Body of pancreas (tissue), 4 donors: ENCODE measurements around the gene INIP. TPM values are rescaled to one million over a fixed set of nuclear protein-coding genes. Genes with fewer than 3 reads are reported as not detected.

Experiments used
- ATAC-seq: fragments of 150-250 bp; one replicate; pipeline ENCODE4 v1.9.1; 2016
- DNase-seq, 4 donors: peaks; one replicate each; pipeline ENCODE4 v3.0.0-alpha.2; 2019
- H3K27ac ChIP-seq, 4 donors: fragments of 200-600 bp; sonication (generic); 1 replicate in 3 of 4; 2 replicates in 1 of 4; pipeline versions ENCODE4 v1.5.1 to v1.6.1; 2016 to 2019; ENCODE audit warnings: mild to moderate bottlenecking in 1 of 4, mixed read lengths in 1 of 4, moderate library complexity in 1 of 4
- H3K27me3 ChIP-seq, 2 donors: fragments of 200-600 bp; sonication (generic); one replicate each; pipeline ENCODE4 v1.6.0; 2016; ENCODE audit warnings: mild to moderate bottlenecking in 1 of 2
- H3K36me3 ChIP-seq, 2 donors: fragments of 200-600 bp; sonication (generic); replicated peaks in 1 of 2; 2 replicates each; pipeline ENCODE4 v1.5.1; 2016; ENCODE audit warnings: low read depth in 2 of 2; ENCODE audit not compliant: insufficient read depth in 1 of 2
- H3K4me1 ChIP-seq: fragments of 200-600 bp; sonication (generic); one replicate; pipeline ENCODE4 v1.6.0; 2016
- H3K4me3 ChIP-seq, 2 donors: fragments of 200-600 bp; sonication (generic); 1 replicate in 1 of 2; 2 replicates in 1 of 2; pipeline ENCODE4 v1.5.1; 2016 to 2019
- H3K9me3 ChIP-seq, 3 donors: fragments of 200-600 bp; sonication (generic); 1 replicate in 2 of 3; 2 replicates in 1 of 3; pipeline ENCODE4 v1.5.1; 2016
- CTCF ChIP-seq, 7 experiments: fragments of 450-650 bp in 4 of 7; fragments of 200-600 bp in 3 of 7; sonication (generic) in 3 of 7; IDR thresholded peaks; one replicate each; pipeline ENCODE4 v1.5.1; 2016 to 2019; ENCODE audit warnings: antibody characterized with exemption in 7 of 7
- POLR2A ChIP-seq, 3 donors: fragments of 450-650 bp; IDR thresholded peaks; one replicate each; pipeline ENCODE4 v1.6.1; 2016; ENCODE audit warnings: antibody characterized with exemption in 3 of 3, mild to moderate bottlenecking in 2 of 3
- WGBS, 2 donors: methylation state at CpG; one replicate each; pipeline ENCODE4 v1.1.5; 2017; 5-methylcytosine and 5-hydroxymethylcytosine counted together
- intact Hi-C: fragments of 100-400 bp; cut with DNase I; formaldehyde crosslinking; loops from one replicate; pipeline ENCODE4 v1.15.1; 2023
- total RNA-seq, 2 donors: library from RNA; depleted of rRNA; stranded (reverse); fragments of >200 nt; gene quantifications; one replicate each; pipeline ENCODE4 v1.1.0, GENCODE V29; 2016

Gene INIP
- total RNA-seq, 2 donors from 2014 or later, result 13.5 to 14.5 TPM

DNA sequence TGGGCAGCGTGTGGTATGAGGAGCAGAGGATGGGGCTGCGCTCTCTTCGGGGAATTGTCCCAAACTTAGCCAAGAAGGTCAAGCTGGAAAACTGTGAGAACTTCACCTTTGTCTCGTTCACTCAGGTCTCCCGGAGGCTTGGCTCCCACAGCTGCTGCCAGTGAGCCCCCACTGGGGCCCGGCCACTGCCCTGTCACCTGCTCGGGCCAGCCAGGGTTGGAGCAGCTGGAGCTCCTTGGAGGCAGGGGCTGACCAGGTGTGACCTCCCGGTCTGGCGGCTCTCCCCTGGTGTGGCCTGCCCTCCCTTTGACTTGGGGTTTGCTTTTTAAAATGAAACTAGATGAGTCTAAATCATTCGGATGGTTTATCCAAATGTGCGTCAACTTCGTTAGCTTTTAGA is 58.0 kb downstream of the INIP start:
- DNase-seq, result no peak
- Histone ChIP-seq H3K9me3 (no peaks in the 10 kb centered on the region), H3K4me3 (no peak overlapping the region), H3K36me3 (no peaks in the 10 kb centered on the region), H3K4me1 (peaks cover 10% of the 10 kb centered on the region), H3K27ac (no peak overlapping the region), H3K27me3 (no peaks in the 10 kb centered on the region)
- intact Hi-C loops, result no loop called here
- WGBS, 2 donors, result 93 to 96% methylated on average over 6 to 10 of the region's 12 CpGs
- ATAC-seq, result no peak
- TF ChIP-seq POLR2A (IDR thresholded peaks at IDR 0.05), result no peak

- H3K4me1 ChIP-seq, result peaks cover 10% of the 10 kb centered on the region
- no peaks in the 10 kb centered on the region for H3K27me3 ChIP-seq
- ATAC-seq (peak; percentile 18), DNase-seq (peak in 2 of 4 donors; percentile 9 to 34)
- no peaks in the 10 kb centered on the region for H3K36me3 ChIP-seq
- H3K4me3 ChIP-seq, result no peak overlapping the region
- H3K27ac ChIP-seq, result peak overlapping the region in 1 of 4 donors; percentile 9
- TF ChIP-seq POLR2A (IDR thresholded peaks at IDR 0.05) (no peak), CTCF (IDR thresholded peaks at IDR 0.05) (no peak)
- intact Hi-C loops, result no loop called here
- no peaks in the 10 kb centered on the region for H3K9me3 ChIP-seq
- WGBS, 2 donors, result 26 to 29% methylated on average over 3 of the region's 3 CpGs
Measured at GRCh38 chr9:112655668-112656067, 62.2 kb downstream of the INIP start.

DNA sequence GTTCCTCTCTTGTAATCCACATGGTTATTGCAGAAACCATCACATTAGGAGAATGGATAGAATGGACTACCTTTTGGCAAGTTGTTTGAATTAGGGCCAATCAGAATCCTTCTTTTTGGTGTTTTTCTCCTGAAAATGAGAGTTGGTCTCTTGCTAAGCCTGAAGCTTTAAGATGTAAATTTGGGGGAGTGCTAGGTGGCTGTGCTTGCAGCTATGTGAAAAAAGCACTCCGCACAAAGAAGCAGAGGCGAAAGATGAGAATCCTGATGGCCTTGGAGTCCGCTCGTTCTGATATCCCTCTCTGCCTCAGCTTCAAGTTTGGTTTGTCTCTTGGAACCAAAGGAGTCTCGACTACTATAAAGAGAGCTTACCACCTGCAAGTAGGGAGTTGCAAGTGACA is 63.6 kb downstream of the INIP start:
- ATAC-seq (no peak), DNase-seq (no peak)
- intact Hi-C loops, result no loop called here
- no peaks in the 10 kb centered on the region for H3K27me3 ChIP-seq
- H3K27ac ChIP-seq, result no peak overlapping the region
- WGBS, 2 donors, result 95 to 96% methylated on average over 5 of the region's 5 CpGs
- H3K36me3 ChIP-seq, result no peaks in the 10 kb centered on the region
- no peaks in the 10 kb centered on the region for H3K9me3 ChIP-seq
- peaks cover 10% of the 10 kb centered on the region for H3K4me1 ChIP-seq
- no peak for TF ChIP-seq POLR2A (IDR thresholded peaks at IDR 0.05)
- H3K4me3 ChIP-seq, result no peak overlapping the region

GRCh38 chr9:112648624-112649023 is 69.3 kb downstream of the INIP start:
- H3K9me3 ChIP-seq, result no peaks in the 10 kb centered on the region
- H3K4me1 ChIP-seq, result no peaks in the 10 kb centered on the region
- H3K27ac ChIP-seq, result no peak overlapping the region
- H3K27me3 ChIP-seq, result no peaks in the 10 kb centered on the region
- no peaks in the 10 kb centered on the region for H3K36me3 ChIP-seq
- WGBS, 2 donors, result 95 to 96% methylated on average over 1 of the region's 1 CpG
- ATAC-seq (no peak), DNase-seq (no peak)
- TF ChIP-seq POLR2A (IDR thresholded peaks at IDR 0.05), result no peak
- TF ChIP-seq CTCF (IDR thresholded peaks at IDR 0.05), result no peak
- intact Hi-C loops, result no loop called here
- no peak overlapping the region for H3K4me3 ChIP-seq

- no peak for DNase-seq
- ATAC-seq, result no peak
- H3K4me1 ChIP-seq, result no peaks in the 10 kb centered on the region
- TF ChIP-seq POLR2A (IDR thresholded peaks at IDR 0.05) (no peak), CTCF (IDR thresholded peaks at IDR 0.05) (no peak)
- H3K9me3 ChIP-seq, result no peaks in the 10 kb centered on the region
- WGBS, 2 donors, result 98% methylated on average over 3 of the region's 3 CpGs
- H3K36me3 ChIP-seq, result no peaks in the 10 kb centered on the region
- H3K4me3 ChIP-seq, result no peak overlapping the region
- intact Hi-C loops, result no loop called here
- no peaks in the 10 kb centered on the region for H3K27me3 ChIP-seq
- no peak overlapping the region for H3K27ac ChIP-seq
Measured at GRCh38 chr9:112647596-112647995, 70.3 kb downstream of the INIP start.

DNA sequence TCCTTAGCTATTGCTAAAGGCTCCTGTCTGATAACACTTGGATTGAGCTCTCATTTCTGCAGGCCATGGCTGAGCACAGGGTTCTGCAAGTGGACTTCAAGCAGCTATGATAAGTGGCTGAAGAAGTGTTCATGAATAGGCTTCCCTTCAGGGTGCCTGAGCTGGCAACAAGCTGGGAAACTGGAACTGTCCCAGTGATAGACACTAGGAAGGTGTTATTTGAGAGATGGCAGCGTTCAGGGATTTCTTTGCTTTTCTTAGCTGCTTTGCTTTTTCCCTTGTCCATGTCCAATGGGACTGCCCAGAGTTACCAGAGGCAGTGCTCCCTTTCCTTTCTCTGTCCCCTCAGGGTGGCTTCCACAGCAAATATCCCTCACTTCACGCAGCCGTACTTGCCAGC is 75.8 kb downstream of the INIP start:
- no peaks in the 10 kb centered on the region for H3K9me3 ChIP-seq
- TF ChIP-seq CTCF (IDR thresholded peaks at IDR 0.05) (no peak), POLR2A (IDR thresholded peaks at IDR 0.05) (no peak)
- no peak overlapping the region for H3K27ac ChIP-seq
- H3K4me3 ChIP-seq, result no peak overlapping the region
- H3K27me3 ChIP-seq, result no peaks in the 10 kb centered on the region
- DNase-seq (no peak), ATAC-seq (no peak)
- H3K36me3 ChIP-seq, result no peaks in the 10 kb centered on the region
- 93 to 96% methylated on average over 3 of the region's 3 CpGs for WGBS, 2 donors
- intact Hi-C loops, result no loop called here
- H3K4me1 ChIP-seq, result no peaks in the 10 kb centered on the region
